Sigmoid colon (tissue), 4 donors: ENCODE data around the gene GPR65.

Source experiments
- EP300 ChIP-seq, 4 donors: sonication (generic); formaldehyde crosslinking; IDR thresholded peaks; one replicate each; pipeline ENCODE4 v1.6.1; 2017; ENCODE audit warnings: antibody characterized with exemption in 4 of 4
- POLR2A ChIP-seq, 2 donors: fragments of 450-650 bp; IDR thresholded peaks; one replicate each; pipeline ENCODE4 v1.6.1; 2016; ENCODE audit warnings: antibody characterized with exemption in 2 of 2, mild to moderate bottlenecking in 2 of 2, moderate library complexity in 2 of 2
- TF ChIP-seq, protein P1 (sequence below), 4 experiments: fragments of 450-650 bp in 3 of 4; fragments of 200-600 bp in 1 of 4; IDR thresholded peaks; one replicate each; pipeline ENCODE4 v1.5.1; 2016 to 2019; ENCODE audit warnings: antibody characterized with exemption in 4 of 4, mild to moderate bottlenecking in 3 of 4, moderate library complexity in 2 of 4

DNA sequence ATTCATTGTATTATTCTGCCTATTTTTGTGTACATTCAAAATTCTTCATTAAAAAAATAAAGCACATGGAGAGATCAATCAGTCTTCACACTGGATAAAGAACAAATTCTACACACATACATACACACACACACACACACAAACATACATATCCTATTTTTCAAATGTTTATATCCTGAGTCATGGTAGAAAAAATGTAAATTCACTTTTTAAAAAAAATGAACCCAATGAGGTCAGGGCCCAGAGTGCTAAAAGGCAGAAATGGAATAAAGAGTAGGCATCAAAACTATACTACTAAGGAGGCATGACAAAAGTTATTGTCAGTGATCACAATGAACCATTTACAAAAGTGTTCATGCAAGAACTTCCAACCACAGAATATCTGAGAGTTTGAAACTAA lies 29.3 kb upstream of the GPR65 start:
- TF ChIP-seq EP300 (IDR thresholded peaks at IDR 0.05) (no peak), POLR2A (IDR thresholded peaks at IDR 0.05) (no peak)
- TF ChIP-seq, protein P1, sequence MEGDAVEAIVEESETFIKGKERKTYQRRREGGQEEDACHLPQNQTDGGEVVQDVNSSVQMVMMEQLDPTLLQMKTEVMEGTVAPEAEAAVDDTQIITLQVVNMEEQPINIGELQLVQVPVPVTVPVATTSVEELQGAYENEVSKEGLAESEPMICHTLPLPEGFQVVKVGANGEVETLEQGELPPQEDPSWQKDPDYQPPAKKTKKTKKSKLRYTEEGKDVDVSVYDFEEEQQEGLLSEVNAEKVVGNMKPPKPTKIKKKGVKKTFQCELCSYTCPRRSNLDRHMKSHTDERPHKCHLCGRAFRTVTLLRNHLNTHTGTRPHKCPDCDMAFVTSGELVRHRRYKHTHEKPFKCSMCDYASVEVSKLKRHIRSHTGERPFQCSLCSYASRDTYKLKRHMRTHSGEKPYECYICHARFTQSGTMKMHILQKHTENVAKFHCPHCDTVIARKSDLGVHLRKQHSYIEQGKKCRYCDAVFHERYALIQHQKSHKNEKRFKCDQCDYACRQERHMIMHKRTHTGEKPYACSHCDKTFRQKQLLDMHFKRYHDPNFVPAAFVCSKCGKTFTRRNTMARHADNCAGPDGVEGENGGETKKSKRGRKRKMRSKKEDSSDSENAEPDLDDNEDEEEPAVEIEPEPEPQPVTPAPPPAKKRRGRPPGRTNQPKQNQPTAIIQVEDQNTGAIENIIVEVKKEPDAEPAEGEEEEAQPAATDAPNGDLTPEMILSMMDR (IDR thresholded peaks at IDR 0.05), result no peak
